Gastroesophageal sphincter (tissue), 4 donors: Measurements from ENCODE around the gene ZMIZ1. TPM values are rescaled to one million over a fixed set of nuclear protein-coding genes. Genes with fewer than 3 reads are reported as not detected.
A peak's percentile ranks its signal among the peaks of the same experiment; 100 is the strongest.

Experiments used
- ATAC-seq: fragments of 150-250 bp; one replicate; pipeline ENCODE4 v1.9.1; 2016; ENCODE audit warnings: mild to moderate bottlenecking, moderate library complexity
- H3K27ac ChIP-seq, 4 donors: fragments of 200-600 bp; sonication (generic) in 3 of 4; 1 replicate in 3 of 4; 2 replicates in 1 of 4; pipeline ENCODE4 v1.5.1; 2016 to 2019
- H3K27me3 ChIP-seq: fragments of 200-600 bp; sonication (generic); one replicate; pipeline ENCODE4 v1.5.1; 2019
- H3K36me3 ChIP-seq, 2 donors: fragments of 200-600 bp; sonication (generic); one replicate each; pipeline ENCODE4 v1.5.1; 2019; ENCODE audit warnings: control low read depth in 1 of 2
- H3K4me1 ChIP-seq, 3 donors: fragments of 200-600 bp; sonication (generic); 1 replicate in 2 of 3; 2 replicates in 1 of 3; pipeline ENCODE4 v1.5.1; 2016 to 2019; ENCODE audit warnings: control low read depth in 2 of 3
- H3K4me3 ChIP-seq, 2 donors: fragments of 200-600 bp; sonication (generic); one replicate each; pipeline ENCODE4 v1.5.1; 2019; ENCODE audit warnings: mild to moderate bottlenecking in 1 of 2, moderate library complexity in 1 of 2
- H3K9me3 ChIP-seq, 3 donors: fragments of 200-600 bp; sonication (generic); one replicate each; pipeline ENCODE4 v1.5.1; 2017 to 2019; ENCODE audit warnings: control low read depth in 2 of 3
- EP300 ChIP-seq: sonication (generic); formaldehyde crosslinking; IDR thresholded peaks from one replicate; pipeline ENCODE4 v1.6.1; 2017; ENCODE audit warnings: antibody characterized with exemption, mild to moderate bottlenecking
- POLR2A ChIP-seq, 2 donors: fragments of 450-650 bp; IDR thresholded peaks; one replicate each; pipeline ENCODE4 v1.6.1; 2017; ENCODE audit warnings: antibody characterized with exemption in 2 of 2, mild to moderate bottlenecking in 2 of 2, moderate library complexity in 1 of 2
- POLR2AphosphoS5 ChIP-seq: sonication (generic); formaldehyde crosslinking; IDR thresholded peaks from one replicate; pipeline ENCODE4 v1.6.1; 2017; ENCODE audit warnings: antibody characterized with exemption
- WGBS, 2 donors: methylation state at CpG; one replicate each; pipeline ENCODE4 v1.1.5; 2018; ENCODE audit warnings: low coverage in 1 of 2; 5-methylcytosine and 5-hydroxymethylcytosine counted together
- total RNA-seq, 4 donors: library from RNA; depleted of rRNA; stranded (reverse); fragments of >200 nt; gene quantifications; one replicate each; pipeline ENCODE4 v1.1.0, GENCODE V29; 2016
- TF ChIP-seq, protein P1 (sequence below), 4 experiments: fragments of 200-600 bp in 2 of 4; fragments of 450-650 bp in 2 of 4; sonication (generic) in 1 of 4; IDR thresholded peaks; one replicate each; pipeline ENCODE4 v1.5.1; 2017 to 2019; ENCODE audit warnings: antibody characterized with exemption in 4 of 4, mild to moderate bottlenecking in 2 of 4, moderate library complexity in 2 of 4

Gene ZMIZ1
- total RNA-seq, 4 donors from 2014 or later = 36.3 to 79.2 (median 67.1) TPM

- peak overlapping the region in 3 of 4 donors; percentile 85 to 92 (median 88) for H3K27ac ChIP-seq
Measured at GRCh38 chr10:79143879-79144278, 75.1 kb downstream of the ZMIZ1 start.

GRCh38 chr10:79144351-79145173 is 75.8 kb downstream of the ZMIZ1 start:
- Histone ChIP-seq H3K4me3 (no peak overlapping the region), H3K9me3 (no peaks in the 10 kb centered on the region), H3K27me3 (no peaks in the 10 kb centered on the region), H3K36me3 (peaks cover 0 to 37% of the 10 kb centered on the region in 2 donors), H3K4me1 (peaks cover 7 to 100% (median 81%) of the 10 kb centered on the region in 3 donors), H3K27ac (peak overlapping the region in 3 of 4 donors; percentile 85 to 92 (median 88))
- ATAC-seq = no peak
- WGBS, 2 donors = 53 to 57% methylated on average over 10 of the region's 12 CpGs
- TF ChIP-seq EP300 = no peak
- TF ChIP-seq POLR2AphosphoS5 = no peak
- no peak for TF ChIP-seq POLR2A (IDR thresholded peaks at IDR 0.05)
- TF ChIP-seq, protein P1, sequence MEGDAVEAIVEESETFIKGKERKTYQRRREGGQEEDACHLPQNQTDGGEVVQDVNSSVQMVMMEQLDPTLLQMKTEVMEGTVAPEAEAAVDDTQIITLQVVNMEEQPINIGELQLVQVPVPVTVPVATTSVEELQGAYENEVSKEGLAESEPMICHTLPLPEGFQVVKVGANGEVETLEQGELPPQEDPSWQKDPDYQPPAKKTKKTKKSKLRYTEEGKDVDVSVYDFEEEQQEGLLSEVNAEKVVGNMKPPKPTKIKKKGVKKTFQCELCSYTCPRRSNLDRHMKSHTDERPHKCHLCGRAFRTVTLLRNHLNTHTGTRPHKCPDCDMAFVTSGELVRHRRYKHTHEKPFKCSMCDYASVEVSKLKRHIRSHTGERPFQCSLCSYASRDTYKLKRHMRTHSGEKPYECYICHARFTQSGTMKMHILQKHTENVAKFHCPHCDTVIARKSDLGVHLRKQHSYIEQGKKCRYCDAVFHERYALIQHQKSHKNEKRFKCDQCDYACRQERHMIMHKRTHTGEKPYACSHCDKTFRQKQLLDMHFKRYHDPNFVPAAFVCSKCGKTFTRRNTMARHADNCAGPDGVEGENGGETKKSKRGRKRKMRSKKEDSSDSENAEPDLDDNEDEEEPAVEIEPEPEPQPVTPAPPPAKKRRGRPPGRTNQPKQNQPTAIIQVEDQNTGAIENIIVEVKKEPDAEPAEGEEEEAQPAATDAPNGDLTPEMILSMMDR (IDR thresholded peaks at IDR 0.05) = no peak

More at GRCh38 chr10:79143879-79144278, 75.1 kb downstream of the ZMIZ1 start:
- Histone ChIP-seq H3K36me3 (peaks cover 0 to 37% of the 10 kb centered on the region in 2 donors), H3K4me1 (peaks cover 4 to 100% (median 81%) of the 10 kb centered on the region in 3 donors), H3K9me3 (no peaks in the 10 kb centered on the region), H3K4me3 (no peak overlapping the region), H3K27me3 (no peaks in the 10 kb centered on the region)
- TF ChIP-seq EP300 (no peak), POLR2A (IDR thresholded peaks at IDR 0.05) (no peak), POLR2AphosphoS5 (no peak)
- TF ChIP-seq, protein P1 (IDR thresholded peaks at IDR 0.05) = no peak
- no peak for ATAC-seq
- WGBS, 2 donors = 77 to 80% methylated on average over 3 to 4 of the region's 11 CpGs

DNA sequence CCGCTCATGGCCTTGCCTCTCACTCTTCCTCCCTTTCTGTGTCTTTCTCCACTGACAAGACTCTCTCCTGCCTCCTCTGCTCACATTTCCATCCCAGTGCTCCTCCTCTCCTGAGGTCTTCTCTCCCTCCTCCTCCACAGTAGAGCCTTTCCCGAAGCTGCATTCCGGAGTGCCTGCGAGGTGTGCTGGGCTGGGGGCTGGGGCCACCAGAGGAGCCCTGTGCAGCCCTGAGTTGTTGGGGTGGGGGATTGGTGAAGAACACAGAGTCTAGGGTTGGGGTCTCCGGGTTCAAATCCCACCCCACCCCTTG is 76.4 kb downstream of the ZMIZ1 start:
- 70 to 100% methylated on average over 1 to 4 of the region's 5 CpGs for WGBS, 2 donors
- TF ChIP-seq, protein P1 (IDR thresholded peaks at IDR 0.05) = no peak
- TF ChIP-seq EP300 (no peak), POLR2AphosphoS5 (no peak), POLR2A (IDR thresholded peaks at IDR 0.05) (no peak)
- Histone ChIP-seq H3K4me3 (no peak overlapping the region), H3K4me1 (peaks cover 11 to 100% (median 81%) of the 10 kb centered on the region in 3 donors), H3K9me3 (no peaks in the 10 kb centered on the region), H3K27me3 (no peaks in the 10 kb centered on the region), H3K27ac (peak overlapping the region in 3 of 4 donors; percentile 85 to 92 (median 88)), H3K36me3 (peaks cover 0 to 32% of the 10 kb centered on the region in 2 donors)
- no peak for ATAC-seq

- 80% methylated on average over 1 of the region's 9 CpGs; no CpG with 5 or more reads in 1 of the 2 donors for WGBS, 2 donors
- TF ChIP-seq POLR2AphosphoS5 = no peak
- TF ChIP-seq EP300 = no peak
- no peak for TF ChIP-seq POLR2A (IDR thresholded peaks at IDR 0.05)
- TF ChIP-seq, protein P1 (IDR thresholded peaks at IDR 0.05) = no peak
- H3K36me3 ChIP-seq = peaks cover 0 to 25% of the 10 kb centered on the region in 2 donors
- H3K27ac ChIP-seq = peak overlapping the region; percentile 24 to 92 (median 86)
- no peak overlapping the region for H3K4me3 ChIP-seq
- no peaks in the 10 kb centered on the region for H3K9me3 ChIP-seq
- ATAC-seq = no peak
- H3K4me1 ChIP-seq = peaks cover 11 to 100% (median 85%) of the 10 kb centered on the region in 3 donors
- H3K27me3 ChIP-seq = no peaks in the 10 kb centered on the region
Measured at GRCh38 chr10:79145517-79146470, 77.0 kb downstream of the ZMIZ1 start.
